ENCODE data around the gene SRF.

SRF gene

GRCh38 chr6:43203029-43203717 lies 32.1 kb downstream of the SRF start:
- H3K4me3 ChIP-seq (ENCODE audit: low read depth, low read length): no peak overlapping the region
- TF ChIP-seq CTCF (IDR thresholded peaks at IDR 0.05; ENCODE audit: control insufficient read depth, extremely low read depth, insufficient read depth): no peak
- DNase-seq (ENCODE audit: low read depth): no peak

GRCh38 chr6:43203718-43204095 lies 32.6 kb downstream of the SRF start:
- no peak for TF ChIP-seq CTCF (IDR thresholded peaks at IDR 0.05; ENCODE audit: control insufficient read depth, extremely low read depth, insufficient read depth)
- no peak overlapping the region for H3K4me3 ChIP-seq (ENCODE audit: low read depth, low read length)
- no peak for DNase-seq (ENCODE audit: low read depth)

DNA sequence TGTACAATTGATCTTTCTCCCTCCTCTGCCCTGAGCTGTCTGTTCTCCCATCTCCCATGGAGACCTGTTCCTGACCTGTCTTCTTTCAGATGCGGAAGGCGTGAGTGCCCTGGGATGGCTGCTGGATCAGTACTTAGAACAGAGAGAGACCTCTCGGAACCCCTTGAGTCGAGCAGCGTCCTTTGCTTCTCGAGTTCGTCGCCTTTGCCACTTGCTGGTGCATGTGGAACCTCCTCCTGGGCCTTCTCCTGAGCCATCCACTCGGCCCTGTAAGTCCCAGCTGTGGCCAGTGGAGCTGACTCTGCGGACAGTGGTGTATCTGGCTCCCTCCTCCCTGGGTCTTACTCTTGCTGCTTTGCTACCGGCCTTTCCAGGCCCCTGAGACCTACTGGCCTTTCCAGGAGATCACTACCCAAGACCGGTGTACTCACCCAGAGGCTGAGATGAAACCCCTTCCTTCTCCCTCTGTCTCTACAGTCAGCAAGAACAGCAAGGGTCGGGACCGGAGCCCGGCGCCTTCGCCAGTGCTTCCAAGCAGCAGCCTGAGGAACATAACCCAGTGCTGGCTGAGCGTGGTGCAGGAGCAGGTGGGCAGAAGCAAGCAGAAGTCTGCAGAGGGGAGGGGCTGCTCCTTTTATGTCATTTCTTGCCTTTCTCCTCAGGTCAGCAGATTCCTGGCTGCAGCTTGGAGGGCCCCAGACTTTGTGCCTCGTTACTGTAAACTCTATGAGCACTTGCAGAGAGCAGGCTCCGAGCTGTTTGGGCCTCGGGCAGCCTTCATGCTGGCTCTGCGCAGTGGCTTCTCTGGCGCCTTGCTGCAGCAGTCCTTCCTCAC lies 33.4 kb downstream of the SRF start:
- no peak overlapping the region for H3K4me3 ChIP-seq (ENCODE audit: low read depth, low read length)
- no peak for DNase-seq (ENCODE audit: low read depth)
- no peak for TF ChIP-seq CTCF (IDR thresholded peaks at IDR 0.05; ENCODE audit: control insufficient read depth, extremely low read depth, insufficient read depth)

DNA sequence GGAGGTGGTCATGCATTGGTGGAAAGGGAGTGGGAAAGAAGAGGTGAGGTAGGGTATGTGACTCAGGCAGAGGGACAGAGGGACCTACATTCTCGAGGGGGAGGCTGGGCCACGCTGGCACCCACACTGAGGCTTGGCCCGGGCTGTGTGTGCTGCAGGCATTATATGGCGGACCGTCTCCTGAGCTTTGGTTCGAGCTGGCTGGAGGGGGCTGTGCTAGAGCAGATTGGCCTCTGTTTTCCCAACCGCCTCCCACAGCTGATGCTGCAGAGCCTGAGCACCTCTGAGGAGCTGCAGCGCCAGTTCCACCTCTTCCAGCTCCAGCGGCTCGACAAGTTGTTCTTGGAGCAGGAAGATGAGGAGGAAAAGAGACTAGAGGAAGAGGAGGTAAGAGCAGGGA lies 34.8 kb downstream of the SRF start:
- no peak for DNase-seq (ENCODE audit: low read depth)
- TF ChIP-seq CTCF (IDR thresholded peaks at IDR 0.05; ENCODE audit: control insufficient read depth, extremely low read depth, insufficient read depth): no peak
- no peak overlapping the region for H3K4me3 ChIP-seq (ENCODE audit: low read depth, low read length)

DNA sequence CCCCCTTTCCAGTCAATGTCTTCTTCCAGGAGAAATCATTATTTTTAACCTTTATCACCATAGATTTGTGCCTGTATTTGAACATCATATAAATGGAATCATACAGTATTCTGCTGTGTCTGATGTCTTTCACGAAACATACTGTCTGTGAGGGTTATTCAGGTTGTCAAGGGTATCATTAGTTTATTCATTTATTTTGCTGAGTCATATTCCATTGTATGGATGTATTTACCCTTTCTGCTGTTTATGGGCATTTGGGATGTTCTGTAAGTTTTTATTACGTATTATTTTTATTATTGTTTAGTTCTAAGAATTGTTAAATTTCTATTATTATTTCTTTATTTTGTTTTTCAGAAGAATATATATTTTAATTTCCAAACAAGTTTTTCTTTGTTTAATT lies 36.2 kb downstream of the SRF start:
- no peak for TF ChIP-seq CTCF (IDR thresholded peaks at IDR 0.05; ENCODE audit: control insufficient read depth, extremely low read depth, insufficient read depth)
- DNase-seq (ENCODE audit: low read depth): no peak
- no peak overlapping the region for H3K4me3 ChIP-seq (ENCODE audit: low read depth, low read length)

GRCh38 chr6:43211955-43212354 lies 40.9 kb downstream of the SRF start:
- no peak for TF ChIP-seq CTCF (IDR thresholded peaks at IDR 0.05; ENCODE audit: control insufficient read depth, extremely low read depth, insufficient read depth)
- no peak for DNase-seq (ENCODE audit: low read depth)

More at GRCh38 chr6:43211955-43212354, 40.9 kb downstream of the SRF start:
- no peak overlapping the region for H3K4me3 ChIP-seq (ENCODE audit: low read depth, low read length)
